ENCODE measurements around the gene STX10. TPM values are rescaled to one million over a fixed set of nuclear protein-coding genes. Genes with fewer than 3 reads are reported as not detected.
A peak's percentile ranks its signal among the peaks of the same experiment; 100 is the strongest.

Gene STX10
- total and polyA plus RNA-seq, 9 of the 15 experiments (the other 6 are each of a cell fraction or from before 2014, with no cell fraction given): 0.51 to 66.3 (median 31.0) TPM

GRCh38 chr19:13154241-13154778 is 4.1 kb upstream of the STX10 start (continued):
- TF ChIP-seq SAFB2 (IDR thresholded peaks at IDR 0.05; ENCODE audit: borderline replicate concordance, low read depth, low read length, severe bottlenecking) (no peak), LARP7 (IDR thresholded peaks at IDR 0.05) (peak; percentile 6; the same call in 1 of the 2 replicates), GTF3C2 (IDR thresholded peaks at IDR 0.05; ENCODE audit: borderline replicate concordance, extremely low read depth, insufficient read length) (no peak), DDX20 (tag; IDR thresholded peaks at IDR 0.05; ENCODE audit: low read depth) (no peak), MYC (IDR thresholded peaks at IDR 0.05; ENCODE audit: low read depth, low read length) (peak; percentile 65), MYC (CRISPR knock-in tag; IDR thresholded peaks at IDR 0.05; ENCODE audit: borderline replicate concordance, low read depth) (no peak; the same call in 1 of the 2 replicates), ETS1 (conservative IDR thresholded peaks at IDR 0.05; ENCODE audit: control insufficient read depth, low read depth, low read length) (no peak; the same call in 1 of the 2 replicates), C11orf30 (IDR thresholded peaks at IDR 0.05; ENCODE audit: low read depth) (no peak), NCOA1 (IDR thresholded peaks at IDR 0.05; ENCODE audit: low read depth) (peak; percentile 57; the same call in 1 of the 2 replicates), ZNF197 (CRISPR knock-in tag; IDR thresholded peaks at IDR 0.05; ENCODE audit: low read depth) (no peak), NR2C1 (IDR thresholded peaks at IDR 0.05) (no peak), NR2C1 (tag; IDR thresholded peaks at IDR 0.05) (no peak), ZNF444 (CRISPR knock-in tag; IDR thresholded peaks at IDR 0.05) (no peak), FOS (IDR thresholded peaks at IDR 0.05; ENCODE audit: extremely low read depth, insufficient read length) (no peak), GABPA (tag; conservative IDR thresholded peaks at IDR 0.05; ENCODE audit: low read depth) (peak; percentile 69), DLX4 (CRISPR knock-in tag; IDR thresholded peaks at IDR 0.05) (no peak), CTCF (IDR thresholded peaks at IDR 0.05 in 2 of 3, conservative IDR thresholded peaks at IDR 0.05 in 1 of 3; ENCODE audit: insufficient read depth in 2 of 3, low read depth in 1 of 3, low read length in 3 of 3) (no peak), CHAMP1 (IDR thresholded peaks at IDR 0.05) (no peak), MAFG (tag; conservative IDR thresholded peaks at IDR 0.05) (no peak), POLR2B (IDR thresholded peaks at IDR 0.05; ENCODE audit: low read depth, partially characterized antibody) (peak; percentile 45)

Data from K562 (cell line).